DND-41 (cell line): ENCODE data around the gene FLNC.

Experiments
- EZH2 ChIP-seq: IDR thresholded peaks from 3 replicates; pipeline ENCODE4 v1.6.1; 2012; ENCODE audit warnings: borderline replicate concordance, low read depth, mild to moderate bottlenecking, moderate library complexity, low read length, inconsistent platforms; ENCODE audit not compliant: severe bottlenecking
- TF ChIP-seq, protein P1 (sequence below): IDR thresholded peaks from 2 replicates; pipeline ENCODE4 v1.5.1; 2012; ENCODE audit warnings: borderline replicate concordance, low read length, moderate library complexity, mild to moderate bottlenecking; ENCODE audit not compliant: poor library complexity, severe bottlenecking; ENCODE audit errors: extremely low read depth

DNA sequence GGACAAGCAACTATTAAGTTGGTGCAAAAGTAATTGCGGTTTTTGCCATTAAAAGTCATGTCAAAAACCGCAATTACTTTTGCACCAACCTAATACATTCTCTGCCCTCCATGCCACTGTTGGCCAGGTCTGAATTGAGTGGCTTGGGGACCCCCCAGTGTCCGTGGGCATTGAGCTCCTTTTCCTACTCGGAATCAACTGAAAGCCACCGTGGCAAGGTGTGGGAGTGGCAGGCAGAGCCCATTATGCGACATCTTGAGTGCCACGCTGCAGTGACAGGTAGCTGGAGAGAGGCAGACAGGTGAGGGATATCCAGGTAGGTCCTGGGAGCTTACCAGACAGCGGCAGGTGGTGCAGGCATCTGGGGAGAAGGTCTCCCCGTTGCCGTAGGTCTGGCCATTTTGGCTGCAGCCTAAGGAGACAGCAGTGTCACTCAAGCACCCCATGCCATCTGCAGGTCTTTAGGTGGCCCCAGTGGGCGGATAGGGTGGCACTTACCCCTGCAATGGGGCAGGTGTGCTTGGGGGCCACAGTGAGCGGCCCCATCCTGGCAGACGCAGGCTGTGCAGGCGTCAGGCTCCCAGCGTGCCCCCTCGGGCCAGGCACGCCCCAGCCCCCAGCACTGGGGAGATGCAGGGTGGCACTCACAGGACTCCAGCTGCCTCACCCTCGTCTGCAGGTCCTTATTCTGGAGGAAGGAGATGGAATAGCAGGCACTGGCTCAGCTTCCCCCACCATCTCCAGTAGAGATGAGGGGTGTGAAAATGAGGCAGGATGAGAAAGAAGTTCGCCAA, 76.8 kb downstream of the FLNC start:
- TF ChIP-seq, protein P1, sequence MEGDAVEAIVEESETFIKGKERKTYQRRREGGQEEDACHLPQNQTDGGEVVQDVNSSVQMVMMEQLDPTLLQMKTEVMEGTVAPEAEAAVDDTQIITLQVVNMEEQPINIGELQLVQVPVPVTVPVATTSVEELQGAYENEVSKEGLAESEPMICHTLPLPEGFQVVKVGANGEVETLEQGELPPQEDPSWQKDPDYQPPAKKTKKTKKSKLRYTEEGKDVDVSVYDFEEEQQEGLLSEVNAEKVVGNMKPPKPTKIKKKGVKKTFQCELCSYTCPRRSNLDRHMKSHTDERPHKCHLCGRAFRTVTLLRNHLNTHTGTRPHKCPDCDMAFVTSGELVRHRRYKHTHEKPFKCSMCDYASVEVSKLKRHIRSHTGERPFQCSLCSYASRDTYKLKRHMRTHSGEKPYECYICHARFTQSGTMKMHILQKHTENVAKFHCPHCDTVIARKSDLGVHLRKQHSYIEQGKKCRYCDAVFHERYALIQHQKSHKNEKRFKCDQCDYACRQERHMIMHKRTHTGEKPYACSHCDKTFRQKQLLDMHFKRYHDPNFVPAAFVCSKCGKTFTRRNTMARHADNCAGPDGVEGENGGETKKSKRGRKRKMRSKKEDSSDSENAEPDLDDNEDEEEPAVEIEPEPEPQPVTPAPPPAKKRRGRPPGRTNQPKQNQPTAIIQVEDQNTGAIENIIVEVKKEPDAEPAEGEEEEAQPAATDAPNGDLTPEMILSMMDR = no peak
- no peak for TF ChIP-seq EZH2
